Astrocyte (in vitro differentiated cells and primary cell): ENCODE data around the gene ALLC.
A peak's percentile ranks its signal among the peaks of the same experiment; 100 is the strongest.

Experiments
- CTCF ChIP-seq: IDR thresholded peaks from 2 replicates; pipeline ENCODE4 v1.5.1; 2011; ENCODE audit warnings: low read depth, mild to moderate bottlenecking, inconsistent platforms, low read length, moderate library complexity; ENCODE audit not compliant: insufficient read depth
- EZH2 ChIP-seq: IDR thresholded peaks from 2 replicates; pipeline ENCODE4 v1.6.1; 2012; ENCODE audit warnings: mild to moderate bottlenecking, low read length, inconsistent platforms; ENCODE audit not compliant: insufficient read depth

- TF ChIP-seq EZH2 (no peak), CTCF (peak; percentile 51)
Measured at GRCh38 chr2:3692375-3692774, 34.4 kb downstream of the ALLC start.
